Esophagus squamous epithelium (tissue), 4 donors: ENCODE data around the gene CAMTA1.

Experiments used
- CTCF ChIP-seq, 6 experiments: fragments of 450-650 bp in 4 of 6; fragments of 200-600 bp in 2 of 6; sonication (generic) in 2 of 6; IDR thresholded peaks; one replicate each; pipeline ENCODE4 v1.5.1; 2016 to 2019; ENCODE audit warnings: antibody characterized with exemption in 6 of 6, mild to moderate bottlenecking in 4 of 6, moderate library complexity in 4 of 6
- POLR2A ChIP-seq, 4 donors: fragments of 450-650 bp; IDR thresholded peaks; one replicate each; pipeline ENCODE4 v1.6.1; 2017; ENCODE audit warnings: antibody characterized with exemption in 4 of 4, mild to moderate bottlenecking in 4 of 4, moderate library complexity in 3 of 4

GRCh38 chr1:6988796-6989195, 203.5 kb downstream of the CAMTA1 start:
- TF ChIP-seq CTCF (IDR thresholded peaks at IDR 0.05) (no peak), POLR2A (IDR thresholded peaks at IDR 0.05) (no peak)
